Subcutaneous adipose tissue (tissue), 4 donors: ENCODE data around the gene PTGFR. TPM values are rescaled to one million over a fixed set of nuclear protein-coding genes. Genes with fewer than 3 reads are reported as not detected.

ENCODE experiments used
- CTCF ChIP-seq: fragments of 450-650 bp; IDR thresholded peaks from one replicate; pipeline ENCODE4 v1.5.1; 2016; ENCODE audit warnings: low read depth, mild to moderate bottlenecking, control low read depth, antibody characterized with exemption, moderate library complexity
- total RNA-seq, 4 donors: library from RNA; depleted of rRNA; stranded (reverse); fragments of >200 nt; gene quantifications; one replicate each; pipeline ENCODE4 v1.1.0, GENCODE V29; 2016

PTGFR gene
- total RNA-seq, 4 donors from 2014 or later, result 7.5 to 21.9 (median 15.1) TPM

GRCh38 chr1:78519446-78519845 lies 28.7 kb downstream of the PTGFR start:
- TF ChIP-seq CTCF, result no peak

GRCh38 chr1:78520216-78520615 lies 29.4 kb downstream of the PTGFR start:
- no peak for TF ChIP-seq CTCF

GRCh38 chr1:78520843-78521242 lies 30.1 kb downstream of the PTGFR start:
- TF ChIP-seq CTCF, result no peak

- no peak for TF ChIP-seq CTCF
Measured at GRCh38 chr1:78522136-78522535, 31.4 kb downstream of the PTGFR start.

GRCh38 chr1:78526496-78526895 lies 35.7 kb downstream of the PTGFR start:
- TF ChIP-seq CTCF, result no peak

- TF ChIP-seq CTCF, result no peak
Measured at GRCh38 chr1:78527706-78528105, 36.9 kb downstream of the PTGFR start.

- no peak for TF ChIP-seq CTCF
Measured at GRCh38 chr1:78533527-78533926, 42.8 kb downstream of the PTGFR start.
